IMR-90 (cell line): Measurements from ENCODE around the gene DCHS1. TPM values are rescaled to one million over a fixed set of nuclear protein-coding genes. Genes with fewer than 3 reads are reported as not detected.

Source experiments
- ATAC-seq: fragments of 200-7000 bp; cut with Tn5 transposase; 2 replicates; pipeline ENCODE4 v1.9.1; 2020; ENCODE audit warnings: low read depth, mild to moderate bottlenecking, moderate library complexity
- BruUV-seq: library from RNA; stranded (reverse); fragments of 400-500 nt; replicated peaks from 2 replicates; lab custom pipeline; 2021; lab: Mats Ljungman, UMichigan
- CTCF ChIA-PET: fragments of 300-600 bp; formaldehyde crosslinking; extraction: SDS; loops from one replicate; lab custom pipeline; 2021; ENCODE audit warnings: antibody characterized with exemption; lab: Yijun Ruan, JAX
- POLR2A ChIA-PET: fragments of 300-600 bp; sonication (Branson Sonifier 250); formaldehyde crosslinking; loops from one replicate; lab custom pipeline; 2022; ENCODE audit warnings: antibody characterized with exemption; ENCODE audit not compliant: unreplicated experiment; lab: Charles Lee
- DNase-seq: peaks from one replicate; pipeline ENCODE4 v3.0.0; 2013
- H2AFZ ChIP-seq: replicated peaks from 2 replicates; pipeline ENCODE3; 2013; ENCODE audit warnings: low read length, mild to moderate bottlenecking; ENCODE audit not compliant: poor library complexity
- H2AK5ac ChIP-seq: 2 replicates; pipeline ENCODE4 v1.6.1; 2013; ENCODE audit warnings: low read depth, low read length, inconsistent platforms
- H2AK9ac ChIP-seq: replicated peaks from 2 replicates; pipeline ENCODE3; 2013; ENCODE audit warnings: mild to moderate bottlenecking, low read depth, low read length, moderate library complexity; ENCODE audit not compliant: poor library complexity
- H2BK120ac ChIP-seq: 2 replicates; pipeline ENCODE4 v1.6.1; 2013; ENCODE audit warnings: low read depth, low read length, inconsistent platforms
- H2BK15ac ChIP-seq: 3 replicates; pipeline ENCODE4 v1.6.1; 2013; ENCODE audit warnings: low read depth, low read length, inconsistent platforms
- H2BK20ac ChIP-seq: 2 replicates; pipeline ENCODE4 v1.6.1; 2013; ENCODE audit warnings: low read depth, mild to moderate bottlenecking, inconsistent platforms, low read length, moderate library complexity
- H2BK5ac ChIP-seq: 2 replicates; pipeline ENCODE4 v1.6.1; 2013; ENCODE audit warnings: mild to moderate bottlenecking, low read depth, low read length, inconsistent platforms; ENCODE audit not compliant: poor library complexity, severe bottlenecking
- H3K14ac ChIP-seq: replicated peaks from 2 replicates; pipeline ENCODE4 v1.6.1; 2013; ENCODE audit warnings: low read depth, low read length, inconsistent platforms
- H3K18ac ChIP-seq: 2 replicates; pipeline ENCODE4 v1.6.1; 2013; ENCODE audit warnings: low read depth, low read length, control low read depth
- H3K23ac ChIP-seq: 2 replicates; pipeline ENCODE4 v1.6.1; 2013; ENCODE audit warnings: low read depth, low read length, inconsistent platforms
- H3K27ac ChIP-seq: 2 replicates; pipeline ENCODE4 v1.5.1; 2013; ENCODE audit warnings: mild to moderate bottlenecking, control low read depth, low read length; ENCODE audit not compliant: insufficient read depth
- H3K27me3 ChIP-seq: 2 replicates; pipeline ENCODE4 v1.6.1; 2013; ENCODE audit warnings: low read length; ENCODE audit not compliant: control insufficient read depth, insufficient read depth
- H3K36me3 ChIP-seq: 2 replicates; pipeline ENCODE4 v1.6.1; 2013; ENCODE audit warnings: low read length, mixed read lengths; ENCODE audit not compliant: control insufficient read depth, insufficient read depth
- H3K4ac ChIP-seq: 2 replicates; pipeline ENCODE4 v1.6.1; 2013; ENCODE audit warnings: low read depth, low read length, inconsistent platforms
- H3K4me1 ChIP-seq: 2 replicates; pipeline ENCODE4 v1.6.1; 2013; ENCODE audit warnings: low read length, mixed read lengths; ENCODE audit not compliant: control insufficient read depth, insufficient read depth
- H3K4me2 ChIP-seq: 2 replicates; pipeline ENCODE4 v1.6.1; 2013; ENCODE audit warnings: low read depth, mild to moderate bottlenecking, control low read depth, low read length, moderate library complexity
- H3K4me3 ChIP-seq: 2 replicates; pipeline ENCODE4 v1.5.1; 2013; ENCODE audit warnings: low read depth, mild to moderate bottlenecking, control low read depth, low read length, moderate library complexity; ENCODE audit not compliant: insufficient read depth
- H3K56ac ChIP-seq: 2 replicates; pipeline ENCODE4 v1.6.1; 2013; ENCODE audit warnings: low read length, inconsistent platforms; ENCODE audit not compliant: insufficient read depth; ENCODE audit errors: extremely low read depth
- H3K79me1 ChIP-seq, 2 experiments: 2 replicates each; pipeline ENCODE4 v1.6.1; 2013; ENCODE audit warnings: low read length in 2 of 2, inconsistent platforms in 1 of 2, low read depth in 1 of 2
- H3K9ac ChIP-seq: 2 replicates; pipeline ENCODE4 v1.6.1; 2013; ENCODE audit warnings: low read depth, low read length, control low read depth
- H3K9me1 ChIP-seq: 2 replicates; pipeline ENCODE4 v1.6.1; 2013; ENCODE audit warnings: low read length, inconsistent platforms; ENCODE audit not compliant: insufficient read depth
- H3K9me3 ChIP-seq: 2 replicates; pipeline ENCODE4 v1.6.1; 2013; ENCODE audit warnings: low read length; ENCODE audit not compliant: control insufficient read depth, insufficient read depth
- H4K20me1 ChIP-seq: 2 replicates; pipeline ENCODE4 v1.6.1; 2013; ENCODE audit warnings: low read length, inconsistent platforms; ENCODE audit not compliant: insufficient read depth
- H4K5ac ChIP-seq: 2 replicates; pipeline ENCODE4 v1.6.1; 2013; ENCODE audit warnings: mild to moderate bottlenecking, low read depth, low read length, control low read depth
- H4K8ac ChIP-seq, 2 experiments: 2 replicates each; pipeline ENCODE4 v1.6.1; 2013; ENCODE audit warnings: low read depth in 2 of 2, low read length in 2 of 2, control low read depth in 1 of 2, inconsistent platforms in 1 of 2
- H4K91ac ChIP-seq: 2 replicates; pipeline ENCODE4 v1.6.1; 2013; ENCODE audit warnings: low read depth, low read length, inconsistent platforms; ENCODE audit not compliant: insufficient read depth
- MAFK ChIP-seq: IDR thresholded peaks from 2 replicates; pipeline ENCODE4 v1.6.1; 2012; ENCODE audit warnings: low read depth, low read length, improper control_type of control experiment
- POLR2A ChIP-seq: IDR thresholded peaks from 2 replicates; pipeline ENCODE4 v1.6.1; 2012; ENCODE audit warnings: mild to moderate bottlenecking, low read depth, low read length
- RAD21 ChIP-seq: IDR thresholded peaks from 2 replicates; pipeline ENCODE4 v1.6.1; 2012; ENCODE audit warnings: low read length, improper control_type of control experiment
- USF2 ChIP-seq: fragments of 150-350 bp; IDR thresholded peaks from 2 replicates; pipeline ENCODE4 v1.6.1; 2017; ENCODE audit warnings: mild to moderate bottlenecking, antibody characterized with exemption, low read length, low read depth
- WGBS, 2 experiments: methylation state at CpG; one replicate each; pipeline versions ENCODE4 v1.1.5 to v1.1.7; 2013; ENCODE audit warnings: missing lambda C conversion rate in 2 of 2; ENCODE audit not compliant: insufficient read length in 1 of 2; ENCODE audit errors: extremely low coverage in 2 of 2; 5-methylcytosine and 5-hydroxymethylcytosine counted together
- dilution Hi-C: fragments of 300-500 bp; cut with HindIII; formaldehyde crosslinking; loops from one replicate; pipeline ENCODE4 v1.14.3; 2018; ENCODE audit warnings: low sequenced_read_pairs; ENCODE audit not compliant: unreplicated experiment
- in situ Hi-C: fragments of 300-500 bp; cut with MboI; formaldehyde crosslinking; loops from 3 replicates; pipeline ENCODE4 v1.14.3; 2019; ENCODE audit warnings: low sequenced_read_pairs, inconsistent platforms, mixed read lengths
- intact Hi-C: fragments of 100-400 bp; cut with micrococcal nuclease; formaldehyde crosslinking; loops from 2 replicates; pipeline ENCODE4 v1.10.0; 2022
- polyA plus RNA-seq, 3 experiments: library from polyadenylated mRNA; depleted of rRNA; stranded (reverse); fragments of >200 nt; gene quantifications; 2 replicates each; pipeline ENCODE4 v1.2.3, GENCODE V29; 2012; ENCODE audit warnings: low replicate concordance in 1 of 3
- total RNA-seq: library from RNA; depleted of rRNA; stranded (reverse); fragments of >200 nt; gene quantifications from 2 replicates; pipeline ENCODE4 v1.2.3, GENCODE V29; 2012

The DCHS1 gene
- total and polyA plus RNA-seq, 2 of the 4 experiments (the other 2 are of a cell fraction), result 1.4 to 3.3 TPM

GRCh38 chr11:6635082-6635932, 20.3 kb downstream of the DCHS1 start (continued):
- TF ChIP-seq MAFK, result no peak
- TF ChIP-seq RAD21, result no peak

GRCh38 chr11:6634534-6634933, 21.1 kb downstream of the DCHS1 start:
- Histone ChIP-seq H3K14ac (no peak overlapping the region), H3K4me1 (peaks cover 10% of the 10 kb centered on the region), H3K36me3 (peaks cover 41% of the 10 kb centered on the region), H4K20me1 (peaks cover 4% of the 10 kb centered on the region; the same call in 1 of the 2 replicates), H4K5ac (no peak overlapping the region), H3K56ac (no peak overlapping the region), H3K27ac (no peak overlapping the region), H3K4me2 (no peak overlapping the region), H2AFZ (no peak overlapping the region), H3K9me1 (no peaks in the 10 kb centered on the region; the same call in 1 of the 2 replicates), H2BK20ac (no peak overlapping the region), H2BK120ac (no peak overlapping the region), H3K9me3 (no peaks in the 10 kb centered on the region), H2AK5ac (no peak overlapping the region), H4K8ac (no peak overlapping the region), H3K27me3 (no peaks in the 10 kb centered on the region), H3K23ac (no peak overlapping the region), H3K4ac (no peak overlapping the region), H3K79me1 (no peaks in the 10 kb centered on the region), H3K18ac (no peak overlapping the region), H4K91ac (no peak overlapping the region), H2AK9ac (no peak overlapping the region), H3K9ac (no peak overlapping the region), H2BK5ac (no peak overlapping the region), H3K4me3 (no peak overlapping the region), H2BK15ac (no peak overlapping the region)
- DNase-seq (no peak), ATAC-seq (no peak)
- no peak for TF ChIP-seq USF2
- TF ChIP-seq POLR2A, result no peak
- ChIA-PET POLR2A (interaction anchor here (1.0 kb wide), 1 partner anchor 27 kb away, joined by 4 read pairs; no protein-coding TSS in a partner anchor), CTCF (interaction anchor here (1.5 kb wide), 1 partner anchor 48 kb away, joined by 3 read pairs; the partner anchor contains the start of gene MRPL17)
- intact Hi-C loops (no loop called here), in situ Hi-C loops (no loop called here), dilution Hi-C loops (no loop called here)
- WGBS, 2 experiments, result no CpG with 5 or more reads among the region's 1 CpG
- BruUV-seq, result no TSS peak
